Mesenteric fat pad (tissue), 1 donor: ENCODE data around the gene CD8A. TPM values are rescaled to one million over a fixed set of nuclear protein-coding genes. Genes with fewer than 3 reads are reported as not detected.
"Not testable (repeated sequence)": the region's sequence is repeated elsewhere in the genome, so short reads cannot be mapped to it uniquely, and the experiment has no call there.

Source experiments
- DNase-seq: peaks from one replicate; pipeline ENCODE4 v3.0.0-alpha.2; 2020; ENCODE audit warnings: low spot score
- total RNA-seq: library from RNA; stranded (reverse); fragmentation: NEBNext Ultra II Directional; extraction: Animal tissue kit (Norgen Biotek cat#: 25700); gene quantifications from one replicate; pipeline ENCODE4 v1.2.1, GENCODE V29; 2021
- donor health status: DM: yes; HTN: yes; CAD: no.

The CD8A gene
- total RNA-seq, 1 donor from 2014 or later = 2.8 TPM

DNA sequence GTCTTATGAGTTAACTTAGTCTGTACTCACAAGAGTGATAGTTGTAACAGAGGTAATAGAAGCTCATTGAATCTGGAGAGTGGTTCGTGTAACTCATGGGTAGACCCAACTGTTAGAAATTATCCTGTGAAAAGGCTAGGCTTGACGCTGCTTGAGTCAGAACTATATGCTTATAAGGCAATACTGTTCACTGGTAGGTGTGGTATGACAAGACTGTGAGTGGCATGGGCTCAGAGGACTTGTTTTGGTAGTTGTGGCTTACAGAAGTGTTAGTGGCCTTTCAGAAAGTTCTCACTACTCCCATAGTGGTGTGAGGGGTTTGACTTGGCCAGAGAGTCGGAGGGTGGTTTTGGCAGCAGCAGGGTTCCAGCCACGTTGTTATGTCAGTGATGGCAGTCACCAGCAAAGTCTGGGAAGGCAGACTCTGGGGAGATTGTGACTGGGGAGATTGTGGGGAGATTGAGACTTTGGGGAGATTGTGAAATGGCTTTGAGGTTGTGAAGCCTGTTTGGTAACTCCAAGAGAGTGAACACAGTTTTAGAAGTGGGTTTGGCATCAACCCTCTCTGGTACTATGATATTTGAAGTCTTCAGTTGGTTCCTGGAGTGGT, 48.7 kb downstream of the CD8A start:
- not testable (repeated sequence) for DNase-seq

DNA sequence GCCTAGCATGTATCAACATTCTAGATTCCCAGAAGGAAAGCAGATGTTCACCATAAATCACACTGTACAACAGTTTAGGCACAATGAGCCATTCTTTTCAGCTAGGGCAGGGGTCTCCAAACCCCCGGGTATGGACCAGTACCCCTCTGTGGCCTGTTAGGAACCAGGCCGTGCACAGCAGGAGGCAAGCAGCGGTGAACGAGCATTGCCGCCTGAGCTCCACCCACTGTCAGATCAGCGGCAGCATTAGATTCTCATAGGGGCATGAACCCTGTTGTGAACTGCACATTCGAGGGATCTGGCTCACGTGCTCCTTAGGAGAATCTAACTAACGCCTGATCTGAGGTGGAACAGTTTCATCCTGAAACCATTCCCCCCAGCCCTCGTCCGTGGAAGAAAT, 50.8 kb downstream of the CD8A start:
- not testable (repeated sequence) for DNase-seq

DNA sequence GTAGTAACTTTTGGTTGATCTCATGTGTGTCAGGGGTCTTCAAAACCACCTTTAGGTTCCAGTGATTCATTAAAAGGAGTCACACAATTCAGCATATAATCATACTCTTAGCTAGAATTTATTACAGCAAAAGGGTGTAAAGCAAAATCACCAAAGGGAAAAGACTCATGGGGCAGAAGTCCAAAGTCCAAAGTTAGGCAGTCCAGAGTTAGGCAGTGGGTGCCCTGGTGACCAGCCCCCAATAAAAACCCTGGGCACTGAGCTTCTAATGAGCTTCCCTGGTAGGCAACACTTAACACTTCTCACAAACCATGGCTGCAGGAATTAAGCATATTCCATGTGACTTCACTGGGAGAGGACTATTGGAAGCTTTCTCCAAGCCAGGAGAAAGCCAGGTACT, 51.2 kb downstream of the CD8A start:
- not testable (repeated sequence) for DNase-seq

DNA sequence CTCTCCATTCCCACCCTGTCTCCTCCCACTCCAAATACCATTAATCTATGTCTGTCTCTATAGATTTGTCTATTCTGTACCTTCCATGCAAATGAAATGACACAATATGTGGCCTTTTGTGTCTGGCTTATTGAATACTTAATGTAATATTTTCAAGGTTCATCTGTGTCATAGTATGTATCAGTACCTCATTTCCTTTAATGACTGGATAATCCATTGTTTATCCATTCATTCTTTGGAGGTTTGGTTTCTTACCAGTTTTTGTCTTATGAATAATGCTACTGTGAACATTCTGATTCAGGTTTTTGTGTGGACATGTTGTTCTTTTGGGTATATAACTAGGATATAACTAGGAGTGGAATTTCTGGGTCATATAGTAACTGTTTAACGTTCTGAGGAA, 55.8 kb downstream of the CD8A start:
- not testable (repeated sequence) for DNase-seq

Other genes with a start within 250 kb of the CD8A start
- gene CHMP3, start 227.5 kb downstream of the CD8A start, total RNA-seq = 99.9 TPM
- 19.9 TPM for gene RNF103, start 167.0 kb downstream of the CD8A start, total RNA-seq
- 30.9 TPM for gene RMND5A, start 70.6 kb downstream of the CD8A start, total RNA-seq
- 0.67 TPM for gene CD8B, start 71.0 kb upstream of the CD8A start, total RNA-seq
- 4.5 TPM for gene RGPD1, start 151.2 kb upstream of the CD8A start, total RNA-seq
- not detected for gene PLGLB1, start 230.9 kb upstream of the CD8A start, total RNA-seq